Muscle layer of duodenum (tissue), 2 donors: ENCODE results near the gene RABL6.
"Not testable (repeated sequence)": the region's sequence is repeated elsewhere in the genome, so short reads cannot be mapped to it uniquely, and the experiment has no call there.

ENCODE experiments used
- H3K27ac ChIP-seq: one replicate; pipeline ENCODE4 v1.7.0; 2013; ENCODE audit warnings: mild to moderate bottlenecking, low read length
- H3K27me3 ChIP-seq: one replicate; pipeline ENCODE4 v1.7.0; 2013; ENCODE audit warnings: low read depth, mild to moderate bottlenecking, control low read depth, low read length
- H3K36me3 ChIP-seq, 2 donors: one replicate each; pipeline ENCODE4 v1.7.0; 2013; ENCODE audit warnings: low read length in 2 of 2, control low read depth in 1 of 2, mild to moderate bottlenecking in 1 of 2; ENCODE audit not compliant: insufficient read depth in 2 of 2, control insufficient read depth in 1 of 2
- H3K4me1 ChIP-seq, 2 donors: one replicate each; pipeline ENCODE4 v1.7.0; 2013; ENCODE audit warnings: low read length in 2 of 2, mild to moderate bottlenecking in 2 of 2, control low read depth in 1 of 2, moderate library complexity in 1 of 2; ENCODE audit not compliant: insufficient read depth in 2 of 2, control insufficient read depth in 1 of 2
- H3K4me3 ChIP-seq, 2 donors: one replicate each; pipeline ENCODE4 v1.7.0; 2013; ENCODE audit warnings: low read length in 2 of 2, low read depth in 1 of 2, mild to moderate bottlenecking in 1 of 2
- H3K9me3 ChIP-seq, 2 donors: one replicate each; pipeline ENCODE4 v1.7.0; 2013; ENCODE audit warnings: low read length in 2 of 2, control low read depth in 1 of 2, mild to moderate bottlenecking in 1 of 2; ENCODE audit not compliant: control insufficient read depth in 1 of 2
- donor health status: healthy.

Gene RABL6

DNA sequence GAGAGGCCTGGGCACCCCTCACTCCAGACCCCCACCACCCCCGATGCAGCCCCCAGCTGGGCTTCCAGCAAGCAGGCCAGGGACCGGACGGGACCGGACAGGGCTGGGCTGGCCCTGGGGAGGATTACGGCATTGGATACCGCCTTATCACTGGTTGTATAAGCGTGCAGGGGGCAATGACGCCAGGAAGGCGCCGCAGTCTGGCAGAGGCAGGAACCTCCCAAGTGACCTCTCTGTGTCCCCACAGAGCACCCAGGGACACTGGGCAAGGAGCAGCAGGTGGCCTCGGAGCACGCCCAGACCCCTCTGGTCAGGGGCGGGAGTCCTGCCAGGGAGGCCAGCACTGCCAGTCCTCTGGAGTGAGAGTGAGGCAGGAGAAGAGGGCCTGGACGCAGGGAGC lies 42.7 kb upstream of the RABL6 start:
- H3K27me3 ChIP-seq: no peaks in the 10 kb centered on the region
- no peak overlapping the region for H3K27ac ChIP-seq
- H3K4me3 ChIP-seq: no peak overlapping the region
- H3K9me3 ChIP-seq: no peaks in the 10 kb centered on the region
- H3K36me3 ChIP-seq: no peaks in the 10 kb centered on the region
- H3K4me1 ChIP-seq: peaks cover 0 to 7% of the 10 kb centered on the region in 2 donors

DNA sequence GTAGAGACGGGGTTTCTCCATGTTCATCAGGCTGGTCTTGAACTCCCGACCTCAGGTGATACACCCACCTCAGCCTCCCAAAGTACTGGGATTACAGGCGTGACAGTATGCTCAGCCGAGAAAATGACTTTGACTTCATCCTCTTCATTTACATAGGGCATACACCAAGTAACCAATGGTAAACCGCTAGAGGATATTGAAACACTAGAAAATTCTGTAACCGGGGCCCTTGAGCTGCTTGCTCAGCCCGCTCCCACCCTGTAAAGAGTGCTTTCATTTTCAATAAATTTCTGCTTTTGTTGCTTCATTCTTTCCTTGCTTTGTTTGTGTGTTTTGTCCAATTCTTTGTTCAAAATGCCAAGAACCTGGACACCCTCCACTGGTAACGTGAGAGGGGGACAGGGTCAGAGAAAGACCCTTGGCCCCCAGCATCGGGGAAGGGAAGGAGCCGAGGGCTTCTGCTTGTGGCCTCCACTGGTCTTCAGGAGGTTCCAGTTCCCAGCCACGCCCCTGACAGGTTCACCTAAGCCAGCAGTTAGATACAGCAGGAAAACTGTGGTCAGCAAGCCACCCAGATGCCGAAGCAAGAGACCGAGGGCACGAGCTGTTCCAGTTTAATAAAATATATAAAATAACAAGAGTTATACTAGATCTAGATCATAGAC lies 41.9 kb upstream of the RABL6 start:
- not testable (repeated sequence) for H3K36me3 ChIP-seq, H3K4me1 ChIP-seq, H3K4me3 ChIP-seq, H3K27ac ChIP-seq, H3K27me3 ChIP-seq, H3K9me3 ChIP-seq

GRCh38 chr9:136766410-136767120 lies 41.2 kb upstream of the RABL6 start:
- H3K9me3 ChIP-seq, H3K36me3 ChIP-seq, H3K4me3 ChIP-seq, H3K27ac ChIP-seq, H3K4me1 ChIP-seq, H3K27me3 ChIP-seq: not testable (repeated sequence)

DNA sequence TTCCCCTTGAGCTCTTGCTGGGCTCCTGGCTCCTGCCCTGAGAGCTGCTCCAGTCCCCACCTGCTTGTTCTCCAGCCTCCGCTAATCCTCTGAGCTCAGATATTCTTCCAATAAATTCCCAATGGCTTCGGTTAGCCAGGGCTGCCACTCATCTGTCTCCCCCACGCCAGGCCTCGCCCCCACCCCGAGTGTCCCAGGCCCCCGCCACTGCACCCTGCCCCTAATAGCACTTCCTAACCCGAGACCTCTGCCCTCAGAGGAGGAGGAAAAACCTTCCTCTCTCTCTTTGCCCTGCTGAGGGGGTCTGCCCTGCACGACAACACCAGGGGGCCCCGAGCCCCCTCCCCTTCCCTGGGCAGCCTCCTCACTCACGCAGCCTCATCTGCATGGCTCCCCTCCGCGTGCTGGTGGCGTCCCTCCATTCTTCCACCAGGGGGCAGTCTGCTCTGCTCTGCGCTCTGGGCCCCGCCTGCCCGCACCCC lies 38.0 kb upstream of the RABL6 start:
- Histone ChIP-seq H3K27me3 (no peaks in the 10 kb centered on the region), H3K36me3 (no peaks in the 10 kb centered on the region), H3K27ac (no peak overlapping the region), H3K4me3 (no peak overlapping the region), H3K4me1 (no peaks in the 10 kb centered on the region), H3K9me3 (peaks cover 5 to 6% of the 10 kb centered on the region in 2 donors)

DNA sequence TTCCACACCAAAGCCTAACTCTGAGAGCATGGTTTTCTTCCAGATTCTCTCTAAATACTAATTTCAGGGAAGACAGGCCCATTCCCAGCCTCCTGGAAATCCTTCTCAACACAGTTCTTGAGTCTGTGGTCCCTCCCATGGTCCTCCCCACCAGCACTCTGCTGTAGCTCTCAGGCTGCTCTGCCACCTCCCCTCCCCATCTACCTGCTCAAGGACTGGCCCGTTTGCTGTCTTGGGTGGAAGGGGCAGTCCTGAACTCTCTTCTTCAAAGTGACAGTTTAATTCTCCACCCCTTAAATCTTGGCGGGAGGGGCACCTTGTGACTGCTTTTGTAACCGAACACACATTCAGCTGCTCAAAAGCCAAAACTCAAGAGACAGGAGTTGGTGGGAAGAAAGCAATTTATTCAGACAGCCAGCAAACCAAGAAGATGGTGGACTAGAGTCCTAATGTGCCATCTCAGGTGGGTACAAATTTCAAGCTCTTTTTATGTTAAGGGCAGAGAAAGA lies 35.8 kb upstream of the RABL6 start:
- no peak overlapping the region for H3K27ac ChIP-seq
- H3K27me3 ChIP-seq: no peaks in the 10 kb centered on the region
- no peak overlapping the region for H3K4me3 ChIP-seq
- no peaks in the 10 kb centered on the region for H3K36me3 ChIP-seq
- peaks cover 5 to 6% of the 10 kb centered on the region in 2 donors for H3K9me3 ChIP-seq
- no peaks in the 10 kb centered on the region for H3K4me1 ChIP-seq

DNA sequence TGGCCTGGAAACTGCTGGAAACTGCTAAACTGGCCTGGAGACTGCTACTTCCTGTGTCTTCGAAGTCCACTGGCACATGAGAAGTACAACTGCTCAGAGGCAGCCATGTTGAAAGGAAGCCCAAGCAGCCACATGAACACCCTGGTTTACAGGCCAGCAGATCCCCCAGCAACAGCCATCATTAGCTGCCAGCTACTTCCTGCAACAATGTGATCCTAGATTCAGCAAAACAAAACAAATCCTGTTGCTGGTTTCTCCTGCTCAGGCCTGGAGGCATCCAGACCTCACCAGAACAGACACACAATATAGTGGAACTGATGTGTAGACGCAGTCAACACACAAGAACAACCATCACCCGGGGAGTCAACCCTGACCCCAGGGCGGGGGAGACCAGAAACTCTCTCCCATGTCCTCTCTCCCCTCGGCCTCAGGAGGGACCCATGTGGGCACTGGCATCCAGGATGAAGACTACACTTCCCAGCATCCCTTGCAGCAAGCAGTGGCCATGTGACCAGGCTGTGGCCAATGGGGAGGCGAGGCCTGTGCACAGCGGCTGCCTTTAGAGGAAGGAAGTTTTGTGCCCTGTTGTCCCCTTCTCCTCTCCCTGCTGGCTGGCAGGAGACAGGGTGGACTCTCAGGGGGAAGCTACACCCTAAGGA lies 34.2 kb upstream of the RABL6 start:
- Histone ChIP-seq H3K27me3 (no peaks in the 10 kb centered on the region), H3K4me3 (no peak overlapping the region), H3K9me3 (peaks cover 5 to 6% of the 10 kb centered on the region in 2 donors), H3K36me3 (no peaks in the 10 kb centered on the region), H3K27ac (no peak overlapping the region), H3K4me1 (no peaks in the 10 kb centered on the region)

- no peak overlapping the region for H3K4me3 ChIP-seq
- H3K27ac ChIP-seq: no peak overlapping the region
- H3K36me3 ChIP-seq: no peaks in the 10 kb centered on the region
- H3K27me3 ChIP-seq: no peaks in the 10 kb centered on the region
- no peaks in the 10 kb centered on the region for H3K4me1 ChIP-seq
- peaks cover 5 to 6% of the 10 kb centered on the region in 2 donors for H3K9me3 ChIP-seq
Measured at GRCh38 chr9:136774416-136775045, 33.2 kb upstream of the RABL6 start.

- peaks cover 5 to 6% of the 10 kb centered on the region in 2 donors for H3K9me3 ChIP-seq
- H3K27ac ChIP-seq: no peak overlapping the region
- H3K27me3 ChIP-seq: no peaks in the 10 kb centered on the region
- no peaks in the 10 kb centered on the region for H3K4me1 ChIP-seq
- no peak overlapping the region for H3K4me3 ChIP-seq
- H3K36me3 ChIP-seq: no peaks in the 10 kb centered on the region
Measured at GRCh38 chr9:136775191-136775590, 32.6 kb upstream of the RABL6 start.

GRCh38 chr9:136776947-136777346 lies 30.8 kb upstream of the RABL6 start:
- no peak overlapping the region for H3K4me3 ChIP-seq
- peaks cover 5 to 6% of the 10 kb centered on the region in 2 donors for H3K9me3 ChIP-seq
- H3K4me1 ChIP-seq: no peaks in the 10 kb centered on the region
- H3K27me3 ChIP-seq: no peaks in the 10 kb centered on the region
- H3K27ac ChIP-seq: no peak overlapping the region
- H3K36me3 ChIP-seq: no peaks in the 10 kb centered on the region

DNA sequence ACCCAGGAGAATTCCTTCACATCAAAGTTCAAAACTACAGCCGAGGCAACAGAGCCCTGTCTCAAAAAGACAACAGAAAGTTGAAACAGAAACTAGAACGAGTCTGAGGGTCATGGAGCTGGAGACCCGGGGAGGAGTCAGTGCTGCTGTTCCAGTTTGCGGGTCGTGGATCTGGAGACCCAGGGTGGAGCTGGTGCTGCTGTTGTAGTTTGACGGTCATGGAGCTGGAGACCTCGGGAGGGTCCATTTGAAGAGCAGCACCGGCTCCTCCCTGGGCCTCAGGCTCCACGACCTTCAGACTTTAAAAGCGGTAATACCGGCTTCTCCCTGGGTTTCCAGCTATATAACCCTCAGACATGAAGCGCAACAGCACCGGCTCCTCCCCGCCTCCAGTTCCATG lies 30.4 kb upstream of the RABL6 start:
- Histone ChIP-seq H3K9me3 (peaks cover 5 to 6% of the 10 kb centered on the region in 2 donors), H3K4me3 (no peak overlapping the region), H3K27me3 (no peaks in the 10 kb centered on the region), H3K36me3 (no peaks in the 10 kb centered on the region), H3K27ac (no peak overlapping the region), H3K4me1 (no peaks in the 10 kb centered on the region)

DNA sequence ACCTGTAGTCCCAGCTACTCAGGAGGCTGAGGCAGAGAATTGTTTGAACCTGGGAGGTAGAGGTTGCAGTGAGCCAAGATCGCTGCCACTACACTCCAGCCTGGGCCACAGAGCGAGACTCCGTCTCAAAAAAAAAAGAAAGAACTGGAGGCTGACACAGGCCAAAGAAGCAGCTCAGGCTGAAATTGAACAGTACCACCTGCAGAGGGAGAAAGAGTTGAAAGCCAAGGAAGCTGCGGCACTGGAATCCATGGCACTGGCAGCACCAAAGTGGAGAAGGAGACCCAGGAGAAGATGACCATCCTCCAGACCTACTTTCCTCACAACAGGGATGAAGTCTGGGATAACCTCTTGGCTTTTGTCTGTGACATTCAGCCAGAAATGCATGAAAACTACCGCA lies 27.9 kb upstream of the RABL6 start:
- H3K36me3 ChIP-seq: no peaks in the 10 kb centered on the region
- no peaks in the 10 kb centered on the region for H3K9me3 ChIP-seq
- H3K4me1 ChIP-seq: no peaks in the 10 kb centered on the region
- H3K27ac ChIP-seq: no peak overlapping the region
- H3K27me3 ChIP-seq: no peaks in the 10 kb centered on the region
- H3K4me3 ChIP-seq: no peak overlapping the region
